Erythroblast (primary cell): ENCODE measurements around the gene LGALSL.

ENCODE experiments used
- DNase-seq, 2 experiments: peaks; one replicate each; lab custom pipeline; 2025; lab: John Stamatoyannopoulos, UW
- GATA1 ChIP-seq: IDR thresholded peaks from 2 replicates; pipeline ENCODE4 v1.6.1; 2011; ENCODE audit warnings: low read depth, mild to moderate bottlenecking, control low read depth, low read length, moderate library complexity
- POLR2A ChIP-seq: IDR thresholded peaks from 2 replicates; pipeline ENCODE4 v1.6.1; 2011; ENCODE audit warnings: mild to moderate bottlenecking, low read length

Gene LGALSL

GRCh38 chr2:64471600-64471999 lies 17.6 kb downstream of the LGALSL start:
- no peak for DNase-seq
- TF ChIP-seq POLR2A: no peak
- TF ChIP-seq GATA1: no peak

- no peak for DNase-seq
- TF ChIP-seq GATA1 (no peak), POLR2A (no peak)
Observed at GRCh38 chr2:64472881-64473280, 18.9 kb downstream of the LGALSL start.

GRCh38 chr2:64474121-64474571 lies 20.2 kb downstream of the LGALSL start:
- DNase-seq: peak; percentile 4 to 15
- TF ChIP-seq POLR2A (no peak), GATA1 (no peak)

- DNase-seq: no peak
- TF ChIP-seq GATA1 (no peak), POLR2A (no peak)
Observed at GRCh38 chr2:64474636-64475035, 20.7 kb downstream of the LGALSL start.

- DNase-seq: no peak
- TF ChIP-seq POLR2A (no peak), GATA1 (no peak)
Observed at GRCh38 chr2:64477037-64477436, 23.1 kb downstream of the LGALSL start.

- DNase-seq: no peak
- TF ChIP-seq POLR2A (no peak), GATA1 (no peak)
Observed at GRCh38 chr2:64477979-64478378, 24.0 kb downstream of the LGALSL start.

GRCh38 chr2:64478502-64479230 lies 24.7 kb downstream of the LGALSL start:
- TF ChIP-seq POLR2A (no peak), GATA1 (no peak)
- DNase-seq: no peak

- TF ChIP-seq GATA1 (no peak), POLR2A (no peak)
Observed at GRCh38 chr2:64479259-64480117, 25.5 kb downstream of the LGALSL start.

GRCh38 chr2:64481665-64482064 lies 27.7 kb downstream of the LGALSL start:
- DNase-seq: no peak
- no peak for TF ChIP-seq GATA1
- TF ChIP-seq POLR2A: no peak

More at GRCh38 chr2:64479259-64480117, 25.5 kb downstream of the LGALSL start:
- DNase-seq: no peak

GRCh38 chr2:64482243-64482642 lies 28.3 kb downstream of the LGALSL start:
- DNase-seq: no peak
- no peak for TF ChIP-seq GATA1
- no peak for TF ChIP-seq POLR2A

GRCh38 chr2:64482765-64483504 lies 29.0 kb downstream of the LGALSL start:
- DNase-seq: peak; percentile 12 to 24
- TF ChIP-seq POLR2A: no peak
- no peak for TF ChIP-seq GATA1

GRCh38 chr2:64485331-64485730 lies 31.4 kb downstream of the LGALSL start:
- TF ChIP-seq POLR2A: no peak
- TF ChIP-seq GATA1: no peak
- DNase-seq: no peak

- no peak for DNase-seq
- TF ChIP-seq POLR2A: no peak
- TF ChIP-seq GATA1: no peak
Observed at GRCh38 chr2:64485961-64486360, 32.0 kb downstream of the LGALSL start.

GRCh38 chr2:64487256-64488049 lies 33.5 kb downstream of the LGALSL start:
- TF ChIP-seq POLR2A: no peak
- DNase-seq: no peak
